SK-N-SH (cell line): ENCODE results near the gene MCC. TPM values are rescaled to one million over a fixed set of nuclear protein-coding genes. Genes with fewer than 3 reads are reported as not detected.

Experiments used
- CTCF ChIA-PET: fragments of 300-600, 350-600 bp; formaldehyde crosslinking; extraction: SDS; loops from one replicate; lab custom pipeline; 2021; lab: Yijun Ruan, JAX
- POLR2A ChIA-PET: fragments of 350-600 bp; sonication (Branson Sonifier 250); formaldehyde crosslinking; extraction: SDS; loops from one replicate; lab custom pipeline; 2020; ENCODE audit warnings: antibody characterized with exemption, inconsistent platforms; lab: Yijun Ruan, JAX
- DNase-seq: peaks from one replicate; pipeline ENCODE4 v3.0.0; 2012
- H2AFZ ChIP-seq: fragments of 200-600 bp; sonication (generic); 2 replicates; pipeline ENCODE4 v1.8.1; 2016; ENCODE audit warnings: antibody characterized with exemption, mild to moderate bottlenecking, low read depth
- H3F3A ChIP-seq: fragments of 200-600 bp; sonication (generic); replicated peaks from 2 replicates; pipeline ENCODE3; 2016; ENCODE audit warnings: antibody characterized with exemption, mild to moderate bottlenecking; ENCODE audit not compliant: insufficient read depth
- H3K27ac ChIP-seq, 2 experiments: fragments of 200-500 bp in 1 of 2; fragments of 200-600 bp in 1 of 2; sonication (Bioruptor generic) in 1 of 2; sonication (generic), shearing (Covaris generic) in 1 of 2; 2 replicates each; pipeline versions ENCODE4 v1.5.1 to v1.6.1; 2014 to 2016; ENCODE audit warnings: low read depth in 2 of 2, inconsistent platforms in 1 of 2, low read length in 1 of 2, mild to moderate bottlenecking in 1 of 2, mixed read lengths in 1 of 2
- H3K27me3 ChIP-seq: fragments of 200-600 bp; sonication (generic), shearing (Covaris generic); 2 replicates; pipeline ENCODE4 v1.6.1; 2016; ENCODE audit warnings: mixed run types; ENCODE audit not compliant: insufficient read depth
- H3K36me3 ChIP-seq, 2 experiments: fragments of 200-500 bp in 1 of 2; fragments of 200-600 bp in 1 of 2; sonication (Bioruptor generic) in 1 of 2; sonication (generic) in 1 of 2; replicated peaks in 1 of 2; 2 replicates each; pipeline versions ENCODE3 to v1.5.1; 2014 to 2016; ENCODE audit warnings: low read length in 1 of 2, mild to moderate bottlenecking in 1 of 2; ENCODE audit not compliant: insufficient read depth in 2 of 2, control insufficient read depth in 1 of 2
- H3K4me1 ChIP-seq, 2 experiments: fragments of 200-500 bp in 1 of 2; fragments of 200-600 bp in 1 of 2; sonication (Bioruptor generic) in 1 of 2; sonication (generic), shearing (Covaris generic) in 1 of 2; 2 replicates each; pipeline versions ENCODE4 v1.5.1 to v1.6.1; 2014 to 2016; ENCODE audit warnings: low read depth in 1 of 2, low read length in 1 of 2, mixed run types in 1 of 2; ENCODE audit not compliant: insufficient read depth in 2 of 2, control insufficient read depth in 1 of 2
- H3K4me2 ChIP-seq: fragments of 200-600 bp; sonication (generic), shearing (Covaris generic); 2 replicates; pipeline ENCODE4 v1.6.1; 2017; ENCODE audit warnings: mixed run types
- H3K4me3 ChIP-seq, 2 experiments: fragments of 200-500 bp in 1 of 2; fragments of 200-600 bp in 1 of 2; sonication (Bioruptor generic) in 1 of 2; sonication (generic), shearing (Covaris generic) in 1 of 2; 2 replicates each; pipeline versions ENCODE4 v1.5.1 to v1.8.1; 2014 to 2016; ENCODE audit warnings: low read depth in 2 of 2, inconsistent platforms in 1 of 2, low read length in 1 of 2, mild to moderate bottlenecking in 1 of 2, mixed read lengths in 1 of 2, moderate library complexity in 1 of 2
- H3K79me2 ChIP-seq: fragments of 200-600 bp; sonication (generic); 2 replicates; pipeline ENCODE4 v1.8.1; 2017; ENCODE audit warnings: mild to moderate bottlenecking; ENCODE audit not compliant: insufficient read depth
- H3K9ac ChIP-seq: fragments of 200-600 bp; sonication (generic); 2 replicates; pipeline ENCODE4 v1.6.1; 2017; ENCODE audit warnings: mixed run types
- H3K9me2 ChIP-seq: fragments of 200-600 bp; sonication (generic); 2 replicates; pipeline ENCODE4 v1.6.1; 2017; ENCODE audit warnings: mixed run types
- H3K9me3 ChIP-seq: fragments of 200-600 bp; sonication (generic); 2 replicates; pipeline ENCODE4 v1.6.1; 2017; ENCODE audit warnings: mixed run types, mild to moderate bottlenecking, moderate library complexity
- H4K20me1 ChIP-seq: fragments of 200-600 bp; sonication (generic); 2 replicates; pipeline ENCODE4 v1.6.1; 2017; ENCODE audit warnings: mild to moderate bottlenecking, mixed run types; ENCODE audit not compliant: insufficient read depth
- CHD2 ChIP-seq: fragments of 150-350 bp; IDR thresholded peaks from 2 replicates; pipeline ENCODE4 v1.6.1; 2018; ENCODE audit warnings: low read length; ENCODE audit not compliant: partially characterized antibody
- ELF1 ChIP-seq: IDR thresholded peaks from 2 replicates; pipeline ENCODE4 v1.4.0; 2012
- EP300 ChIP-seq, 2 experiments: IDR thresholded peaks; 2 replicates each; pipeline versions ENCODE4 v1.4.0 to v1.6.1; 2012; ENCODE audit warnings: borderline replicate concordance in 1 of 2, low read depth in 1 of 2, low read length in 1 of 2
- EZH2phosphoT487 ChIP-seq: fragments of 200-600 bp; sonication (generic); IDR thresholded peaks from 2 replicates; pipeline ENCODE4 v1.6.1; 2017; ENCODE audit warnings: low read depth, mixed run types, mild to moderate bottlenecking, antibody characterized with exemption, moderate library complexity, borderline replicate concordance
- FOSL2 ChIP-seq: IDR thresholded peaks from 2 replicates; pipeline ENCODE4 v1.4.0; 2012; ENCODE audit warnings: low read depth, mild to moderate bottlenecking, moderate library complexity, borderline replicate concordance
- FOXJ3 ChIP-seq: sonication (generic); formaldehyde crosslinking; IDR thresholded peaks from 2 replicates; pipeline ENCODE4 v1.5.1; 2020; ENCODE audit warnings: mild to moderate bottlenecking, missing genetic modification reagents
- FOXM1 ChIP-seq: IDR thresholded peaks from 2 replicates; pipeline ENCODE4 v1.4.0; 2012; ENCODE audit warnings: low read depth, mild to moderate bottlenecking
- GABPA ChIP-seq: IDR thresholded peaks from 2 replicates; pipeline ENCODE4 v1.4.0; 2012; ENCODE audit warnings: low read depth, mild to moderate bottlenecking
- MXI1 ChIP-seq: IDR thresholded peaks from 2 replicates; pipeline ENCODE4 v1.6.1; 2012; ENCODE audit warnings: mild to moderate bottlenecking, low read depth, low read length, improper control_type of control experiment
- NRF1 ChIP-seq: IDR thresholded peaks from 2 replicates; pipeline ENCODE4 v1.6.1; 2012; ENCODE audit warnings: low read depth, mild to moderate bottlenecking, low read length
- RAD21 ChIP-seq: IDR thresholded peaks from 2 replicates; pipeline ENCODE4 v1.6.1; 2012; ENCODE audit warnings: mild to moderate bottlenecking, low read length
- RCOR1 ChIP-seq: fragments of 150-350 bp; IDR thresholded peaks from 2 replicates; pipeline ENCODE4 v1.6.1; 2017; ENCODE audit warnings: antibody characterized with exemption, low read length
- RXRA ChIP-seq: IDR thresholded peaks from 2 replicates; pipeline ENCODE4 v1.4.0; 2012; ENCODE audit warnings: low read depth, mild to moderate bottlenecking, borderline replicate concordance
- SIN3A ChIP-seq: IDR thresholded peaks from 2 replicates; pipeline ENCODE4 v1.6.1; 2012; ENCODE audit warnings: low read depth, mild to moderate bottlenecking, low read length, moderate library complexity, borderline replicate concordance
- SMC3 ChIP-seq: IDR thresholded peaks from 2 replicates; pipeline ENCODE4 v1.6.1; 2012; ENCODE audit warnings: low read depth, low read length, improper control_type of control experiment
- TCF12 ChIP-seq: IDR thresholded peaks from 2 replicates; pipeline ENCODE4 v1.4.0; 2012
- TEAD4 ChIP-seq: IDR thresholded peaks from 2 replicates; pipeline ENCODE4 v1.4.0; 2012; ENCODE audit warnings: mild to moderate bottlenecking, borderline replicate concordance; ENCODE audit not compliant: insufficient read depth
- WGBS: methylation state at CpG from one replicate; pipeline ENCODE4 v1.1.6; 2017; ENCODE audit warnings: low lambda C conversion rate; 5-methylcytosine and 5-hydroxymethylcytosine counted together
- polyA plus RNA-seq, 3 experiments: library from polyadenylated mRNA; depleted of rRNA; stranded (reverse); fragments of >200 nt; gene quantifications; 2 replicates each; pipeline ENCODE4 v1.2.3, GENCODE V29; 2012
- TF ChIP-seq, protein P1 (sequence below): IDR thresholded peaks from 2 replicates; pipeline ENCODE4; 2012
- TF ChIP-seq, protein P2 (sequence below): fragments of 150-350 bp; IDR thresholded peaks from 2 replicates; pipeline ENCODE4 v1.6.1; 2017; ENCODE audit warnings: antibody characterized with exemption, low read length, low read depth, borderline replicate concordance
- TF ChIP-seq, protein P3 (sequence below): IDR thresholded peaks from 2 replicates; pipeline ENCODE4 v1.4.0; 2012; ENCODE audit warnings: low read depth, borderline replicate concordance
- TF ChIP-seq, protein P4 (sequence below): fragments of 200-600 bp; sonication (generic); IDR thresholded peaks from 2 replicates; pipeline ENCODE4 v1.6.1; 2017; ENCODE audit warnings: antibody characterized with exemption, mild to moderate bottlenecking, moderate library complexity

Gene MCC
- polyA plus RNA-seq, 1 of the 3 experiments (the other 2 are of a cell fraction), result 3.6 TPM

DNA sequence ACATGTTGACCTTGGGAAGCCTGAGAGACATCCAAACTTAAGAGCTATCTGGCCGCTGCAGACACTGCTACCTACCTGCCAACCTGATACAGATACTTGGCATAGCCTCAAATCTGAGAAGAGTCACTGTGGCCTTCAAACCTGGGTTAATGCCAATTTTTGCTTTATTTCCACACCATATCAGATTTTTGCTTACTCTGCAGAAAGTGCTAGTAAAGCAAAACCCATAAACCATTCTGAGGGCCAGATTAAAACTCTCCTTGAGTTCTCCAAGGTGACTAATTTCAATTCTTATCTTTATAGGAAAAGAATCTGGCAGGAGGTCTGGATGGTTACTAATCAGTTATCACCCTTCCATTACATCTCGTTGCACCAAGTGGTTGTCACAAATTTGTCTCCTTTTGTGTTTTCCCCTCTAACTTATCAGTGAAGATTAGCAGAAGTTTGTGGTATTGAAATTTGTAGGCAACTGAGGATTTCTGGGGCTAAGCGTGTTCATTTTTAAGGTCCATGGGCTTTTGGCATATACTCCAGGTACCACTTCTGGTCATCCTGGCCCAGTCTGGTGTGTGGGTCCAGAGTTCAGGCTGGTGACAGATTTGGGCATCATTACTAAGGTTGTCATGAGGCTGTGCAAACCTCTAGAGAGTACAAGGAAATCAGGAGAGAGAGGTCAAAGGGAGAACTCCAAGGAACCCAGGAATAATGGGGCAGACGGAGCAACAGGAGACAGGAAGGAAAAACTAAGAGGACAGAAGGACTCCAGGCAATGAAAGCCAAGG, 231.4 kb downstream of the MCC start:
- H3K4me2 ChIP-seq, result no peak overlapping the region
- H3F3A ChIP-seq, result no peaks in the 10 kb centered on the region
- no peak overlapping the region for H3K27ac ChIP-seq
- no peak for DNase-seq
- H3K4me3 ChIP-seq, result no peak overlapping the region
- H3K9ac ChIP-seq, result no peak overlapping the region
- H3K27me3 ChIP-seq, result no peaks in the 10 kb centered on the region
- no peaks in the 10 kb centered on the region for H3K36me3 ChIP-seq
- TF ChIP-seq, protein P1, sequence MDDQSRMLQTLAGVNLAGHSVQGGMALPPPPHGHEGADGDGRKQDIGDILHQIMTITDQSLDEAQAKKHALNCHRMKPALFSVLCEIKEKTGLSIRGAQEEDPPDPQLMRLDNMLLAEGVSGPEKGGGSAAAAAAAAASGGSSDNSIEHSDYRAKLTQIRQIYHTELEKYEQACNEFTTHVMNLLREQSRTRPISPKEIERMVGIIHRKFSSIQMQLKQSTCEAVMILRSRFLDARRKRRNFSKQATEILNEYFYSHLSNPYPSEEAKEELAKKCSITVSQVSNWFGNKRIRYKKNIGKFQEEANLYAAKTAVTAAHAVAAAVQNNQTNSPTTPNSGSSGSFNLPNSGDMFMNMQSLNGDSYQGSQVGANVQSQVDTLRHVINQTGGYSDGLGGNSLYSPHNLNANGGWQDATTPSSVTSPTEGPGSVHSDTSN, result no peak
- TF ChIP-seq RXRA (no peak), MXI1 (no peak), TEAD4 (no peak), EP300 (IDR thresholded peaks at IDR 0.05; ENCODE audit: borderline replicate concordance in 1 of 2, low read depth in 1 of 2, low read length in 1 of 2) (no peak), SIN3A (no peak), FOXM1 (no peak), RCOR1 (no peak), RAD21 (no peak), ELF1 (no peak), CHD2 (no peak), TCF12 (no peak)
- TF ChIP-seq, protein P2, sequence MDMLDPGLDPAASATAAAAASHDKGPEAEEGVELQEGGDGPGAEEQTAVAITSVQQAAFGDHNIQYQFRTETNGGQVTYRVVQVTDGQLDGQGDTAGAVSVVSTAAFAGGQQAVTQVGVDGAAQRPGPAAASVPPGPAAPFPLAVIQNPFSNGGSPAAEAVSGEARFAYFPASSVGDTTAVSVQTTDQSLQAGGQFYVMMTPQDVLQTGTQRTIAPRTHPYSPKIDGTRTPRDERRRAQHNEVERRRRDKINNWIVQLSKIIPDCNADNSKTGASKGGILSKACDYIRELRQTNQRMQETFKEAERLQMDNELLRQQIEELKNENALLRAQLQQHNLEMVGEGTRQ, result no peak
- H2AFZ ChIP-seq, result no peak overlapping the region
- H4K20me1 ChIP-seq, result no peaks in the 10 kb centered on the region
- no peaks in the 10 kb centered on the region for H3K79me2 ChIP-seq
- H3K9me2 ChIP-seq, result no peaks in the 10 kb centered on the region
- POLR2A ChIA-PET, result no interaction called here
- peaks cover 0 to 6% of the 10 kb centered on the region in 2 experiments; a peak in 1 of 4 replicates for H3K4me1 ChIP-seq
- CTCF ChIA-PET, result no interaction called here
- 53% methylated on average over 4 of the region's 4 CpGs for WGBS
- no peaks in the 10 kb centered on the region for H3K9me3 ChIP-seq

DNA sequence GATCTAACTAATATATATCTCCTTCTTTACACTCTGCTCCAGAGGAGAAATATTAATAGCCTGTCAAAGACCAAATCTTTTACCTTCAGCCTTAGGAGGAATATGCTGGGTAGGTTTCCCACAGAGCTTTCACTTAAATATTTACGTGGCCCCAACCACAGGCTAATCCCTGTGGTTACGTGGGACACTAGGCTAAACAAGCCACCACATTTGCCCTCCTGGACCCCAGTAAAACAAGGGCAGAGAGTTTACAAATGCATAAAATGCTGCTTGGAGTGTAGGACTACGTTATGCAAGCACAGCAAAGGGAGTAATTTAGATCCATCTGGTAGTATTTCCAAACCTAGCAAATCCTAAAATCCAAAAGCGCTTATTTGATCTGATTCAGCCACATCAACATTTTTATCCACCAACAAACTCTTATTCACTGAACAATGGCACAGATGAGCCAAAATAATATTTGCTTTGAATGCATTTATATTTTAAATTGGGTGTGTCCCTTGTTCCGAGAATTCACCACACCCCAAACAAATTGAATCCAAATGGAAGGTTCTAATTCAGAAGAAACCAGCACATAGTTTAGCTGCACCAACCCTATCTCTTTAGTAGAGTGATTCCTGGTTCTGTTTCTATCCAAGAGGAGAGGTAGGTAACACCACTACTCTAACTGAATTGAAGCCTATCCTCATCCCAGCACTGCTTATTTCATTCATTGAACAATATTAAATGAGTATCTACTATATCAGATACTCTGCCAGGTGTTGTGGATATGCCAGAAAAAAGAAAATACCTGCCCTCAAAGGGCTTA, 232.5 kb downstream of the MCC start:
- no peaks in the 10 kb centered on the region for H4K20me1 ChIP-seq
- no peaks in the 10 kb centered on the region for H3K79me2 ChIP-seq
- peaks cover 0 to 6% of the 10 kb centered on the region in 2 experiments; a peak in 1 of 4 replicates for H3K4me1 ChIP-seq
- H3K27me3 ChIP-seq, result no peaks in the 10 kb centered on the region
- H3K27ac ChIP-seq, result no peak overlapping the region
- H3K4me2 ChIP-seq, result no peak overlapping the region
- ChIA-PET POLR2A (no interaction called here), CTCF (no interaction called here)
- no peaks in the 10 kb centered on the region for H3K9me2 ChIP-seq
- WGBS, result 55% methylated on average over 5 of the region's 5 CpGs
- no peaks in the 10 kb centered on the region for H3F3A ChIP-seq
- H2AFZ ChIP-seq, result no peak overlapping the region
- no peak overlapping the region for H3K9ac ChIP-seq
- DNase-seq, result no peak
- H3K4me3 ChIP-seq, result no peak overlapping the region
- H3K9me3 ChIP-seq, result no peaks in the 10 kb centered on the region
- no peaks in the 10 kb centered on the region for H3K36me3 ChIP-seq
- TF ChIP-seq, protein P3, sequence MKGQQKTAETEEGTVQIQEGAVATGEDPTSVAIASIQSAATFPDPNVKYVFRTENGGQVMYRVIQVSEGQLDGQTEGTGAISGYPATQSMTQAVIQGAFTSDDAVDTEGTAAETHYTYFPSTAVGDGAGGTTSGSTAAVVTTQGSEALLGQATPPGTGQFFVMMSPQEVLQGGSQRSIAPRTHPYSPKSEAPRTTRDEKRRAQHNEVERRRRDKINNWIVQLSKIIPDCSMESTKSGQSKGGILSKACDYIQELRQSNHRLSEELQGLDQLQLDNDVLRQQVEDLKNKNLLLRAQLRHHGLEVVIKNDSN, result no peak
- TF ChIP-seq SIN3A, result no peak
- TF ChIP-seq EZH2phosphoT487, result no peak
- TF ChIP-seq, protein P4, sequence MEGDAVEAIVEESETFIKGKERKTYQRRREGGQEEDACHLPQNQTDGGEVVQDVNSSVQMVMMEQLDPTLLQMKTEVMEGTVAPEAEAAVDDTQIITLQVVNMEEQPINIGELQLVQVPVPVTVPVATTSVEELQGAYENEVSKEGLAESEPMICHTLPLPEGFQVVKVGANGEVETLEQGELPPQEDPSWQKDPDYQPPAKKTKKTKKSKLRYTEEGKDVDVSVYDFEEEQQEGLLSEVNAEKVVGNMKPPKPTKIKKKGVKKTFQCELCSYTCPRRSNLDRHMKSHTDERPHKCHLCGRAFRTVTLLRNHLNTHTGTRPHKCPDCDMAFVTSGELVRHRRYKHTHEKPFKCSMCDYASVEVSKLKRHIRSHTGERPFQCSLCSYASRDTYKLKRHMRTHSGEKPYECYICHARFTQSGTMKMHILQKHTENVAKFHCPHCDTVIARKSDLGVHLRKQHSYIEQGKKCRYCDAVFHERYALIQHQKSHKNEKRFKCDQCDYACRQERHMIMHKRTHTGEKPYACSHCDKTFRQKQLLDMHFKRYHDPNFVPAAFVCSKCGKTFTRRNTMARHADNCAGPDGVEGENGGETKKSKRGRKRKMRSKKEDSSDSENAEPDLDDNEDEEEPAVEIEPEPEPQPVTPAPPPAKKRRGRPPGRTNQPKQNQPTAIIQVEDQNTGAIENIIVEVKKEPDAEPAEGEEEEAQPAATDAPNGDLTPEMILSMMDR, result no peak
- TF ChIP-seq TEAD4, result no peak
- no peak for TF ChIP-seq FOSL2
- TF ChIP-seq ELF1, result no peak
- TF ChIP-seq GABPA, result no peak
- no peak for TF ChIP-seq NRF1
- no peak for TF ChIP-seq RXRA
- no peak for TF ChIP-seq SMC3
- TF ChIP-seq FOXJ3, result no peak
